Bronchial epithelial cell (primary cell): Measurements from ENCODE around the gene ERP44. TPM values are rescaled to one million over a fixed set of nuclear protein-coding genes. Genes with fewer than 3 reads are reported as not detected.

Source experiments
- DNase-seq: peaks from one replicate; pipeline ENCODE4 v3.0.0-alpha.2; 2010; ENCODE audit warnings: low read depth
- FAIRE-seq: peaks from 2 replicates; lab custom pipeline; 2011; peaks lifted over from hg19 to GRCh38; lab: Jason Lieb, UNC
- H3K27me3 ChIP-seq: 2 replicates; pipeline ENCODE4 v1.5.1; 2011; ENCODE audit warnings: low read length; ENCODE audit not compliant: control insufficient read depth, insufficient read depth
- H3K36me3 ChIP-seq: 2 replicates; pipeline ENCODE4 v1.5.1; 2011; ENCODE audit warnings: low read length; ENCODE audit not compliant: control insufficient read depth, insufficient read depth
- H3K4me3 ChIP-seq: 2 replicates; pipeline ENCODE4 v1.5.1; 2011; ENCODE audit warnings: mild to moderate bottlenecking, low read depth, low read length, control low read depth
- total RNA-seq: library from RNA; depleted of rRNA; stranded (reverse); fragments of >200 nt; gene quantifications from 2 replicates; pipeline ENCODE4 v1.2.1, GENCODE V29; 2014
- TF ChIP-seq, protein P1 (sequence below): IDR thresholded peaks from 2 replicates; pipeline ENCODE4 v1.5.1; 2011; ENCODE audit warnings: mild to moderate bottlenecking, moderate library complexity, low read length, control low read depth, inconsistent platforms; ENCODE audit not compliant: insufficient read depth, severe bottlenecking

Gene ERP44
- total RNA-seq, 1 donor from 2014 or later, result 6.6 TPM

DNA sequence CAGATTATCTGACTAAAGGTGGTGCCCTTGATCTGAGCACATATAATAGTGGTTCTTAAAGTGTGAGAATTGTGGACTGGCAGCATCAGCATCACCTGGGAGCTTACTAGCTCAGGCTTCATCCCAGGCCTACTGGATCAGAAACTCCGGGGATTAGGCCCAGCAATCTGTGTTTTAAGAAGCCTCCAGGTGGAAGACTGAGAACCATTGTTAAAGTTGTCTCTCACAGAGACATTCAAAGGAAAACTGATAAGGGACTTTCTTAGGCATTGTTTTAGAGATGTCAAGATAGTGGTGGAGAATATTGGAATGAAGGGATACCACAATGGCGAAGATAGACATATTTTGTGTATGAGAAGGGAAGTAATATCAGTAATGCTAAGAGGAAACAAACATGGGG, 132.8 kb downstream of the ERP44 start:
- Histone ChIP-seq H3K36me3 (peaks cover 3% of the 10 kb centered on the region), H3K4me3 (no peak overlapping the region), H3K27me3 (no peaks in the 10 kb centered on the region)
- TF ChIP-seq, protein P1, sequence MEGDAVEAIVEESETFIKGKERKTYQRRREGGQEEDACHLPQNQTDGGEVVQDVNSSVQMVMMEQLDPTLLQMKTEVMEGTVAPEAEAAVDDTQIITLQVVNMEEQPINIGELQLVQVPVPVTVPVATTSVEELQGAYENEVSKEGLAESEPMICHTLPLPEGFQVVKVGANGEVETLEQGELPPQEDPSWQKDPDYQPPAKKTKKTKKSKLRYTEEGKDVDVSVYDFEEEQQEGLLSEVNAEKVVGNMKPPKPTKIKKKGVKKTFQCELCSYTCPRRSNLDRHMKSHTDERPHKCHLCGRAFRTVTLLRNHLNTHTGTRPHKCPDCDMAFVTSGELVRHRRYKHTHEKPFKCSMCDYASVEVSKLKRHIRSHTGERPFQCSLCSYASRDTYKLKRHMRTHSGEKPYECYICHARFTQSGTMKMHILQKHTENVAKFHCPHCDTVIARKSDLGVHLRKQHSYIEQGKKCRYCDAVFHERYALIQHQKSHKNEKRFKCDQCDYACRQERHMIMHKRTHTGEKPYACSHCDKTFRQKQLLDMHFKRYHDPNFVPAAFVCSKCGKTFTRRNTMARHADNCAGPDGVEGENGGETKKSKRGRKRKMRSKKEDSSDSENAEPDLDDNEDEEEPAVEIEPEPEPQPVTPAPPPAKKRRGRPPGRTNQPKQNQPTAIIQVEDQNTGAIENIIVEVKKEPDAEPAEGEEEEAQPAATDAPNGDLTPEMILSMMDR, result no peak
- DNase-seq (no peak), FAIRE-seq (no peak)

DNA sequence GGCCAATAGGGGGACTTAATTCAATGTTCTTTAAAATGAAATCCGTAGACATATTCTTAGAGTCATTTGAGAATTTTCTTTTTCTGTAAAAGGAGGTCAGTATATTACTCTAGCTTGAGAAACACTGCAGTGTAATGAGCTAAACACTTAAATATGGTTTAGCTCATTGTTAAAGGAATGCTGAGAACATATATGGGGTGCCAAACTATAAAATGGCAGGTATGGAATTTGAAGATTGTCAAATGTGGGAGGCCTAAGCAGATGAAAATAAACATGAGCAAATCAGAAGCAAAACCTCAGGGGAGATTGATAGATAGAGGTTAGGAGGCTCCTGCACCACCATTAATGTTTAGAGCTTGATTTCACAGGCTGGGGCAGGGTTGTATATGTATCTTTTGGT, 134.5 kb downstream of the ERP44 start:
- H3K4me3 ChIP-seq, result no peak overlapping the region
- DNase-seq (no peak), FAIRE-seq (no peak)
- peaks cover 3% of the 10 kb centered on the region for H3K36me3 ChIP-seq
- TF ChIP-seq, protein P1, result no peak
- no peaks in the 10 kb centered on the region for H3K27me3 ChIP-seq

- DNase-seq, result no peak
- H3K36me3 ChIP-seq, result no peaks in the 10 kb centered on the region
- FAIRE-seq, result no peak
These were observed 136.0 kb downstream of the ERP44 start for GRCh38 chr9:99962680-99963261.

DNA sequence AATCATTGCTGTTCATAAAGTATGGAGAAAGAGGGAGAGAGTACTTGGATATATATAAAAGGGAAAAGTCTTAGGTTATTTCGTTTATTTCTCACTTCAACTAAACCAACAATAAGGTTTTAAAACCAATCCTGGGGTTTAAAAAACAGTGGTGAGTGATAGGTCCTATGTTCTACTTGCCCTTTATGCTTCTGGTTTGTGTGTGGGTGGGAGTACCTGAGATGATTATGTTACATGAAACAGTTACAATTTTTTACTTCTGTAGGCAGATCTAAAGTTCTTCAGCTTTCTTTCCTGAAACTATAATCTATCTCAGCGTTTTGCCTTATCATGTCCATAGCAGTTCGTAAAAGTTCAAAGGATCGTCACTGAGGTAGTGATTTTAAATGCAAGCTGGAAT, 143.2 kb downstream of the ERP44 start:
- no peak for DNase-seq
- Histone ChIP-seq H3K4me3 (no peak overlapping the region), H3K27me3 (no peaks in the 10 kb centered on the region), H3K36me3 (no peaks in the 10 kb centered on the region)
- TF ChIP-seq, protein P1, result no peak
- no peak for FAIRE-seq

More at GRCh38 chr9:99962680-99963261, 136.0 kb downstream of the ERP44 start:
- no peaks in the 10 kb centered on the region for H3K27me3 ChIP-seq
- TF ChIP-seq, protein P1, result no peak
- H3K4me3 ChIP-seq, result no peak overlapping the region

DNA sequence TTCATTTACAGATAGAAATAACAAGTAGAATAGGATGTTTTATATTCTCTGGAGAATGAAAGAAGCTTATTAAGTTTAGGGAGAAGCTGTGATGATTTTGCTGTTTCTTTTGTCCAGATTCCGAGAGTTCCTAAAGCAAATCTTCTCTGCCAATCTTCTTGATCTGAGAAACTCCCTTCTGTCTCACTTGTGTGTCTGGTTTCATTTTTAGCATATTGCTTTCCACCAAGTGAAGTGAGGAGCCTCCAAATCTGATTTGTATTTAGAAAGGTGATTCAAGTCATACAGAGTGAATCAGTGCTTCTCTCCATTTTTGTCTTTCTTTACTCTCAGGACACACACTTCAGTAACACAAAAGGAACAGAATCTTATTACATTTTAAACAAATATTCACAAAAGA, 144.0 kb downstream of the ERP44 start:
- TF ChIP-seq, protein P1, result no peak
- FAIRE-seq, result no peak

More for the DNA sequence above, 144.0 kb downstream of the ERP44 start:
- Histone ChIP-seq H3K27me3 (no peaks in the 10 kb centered on the region), H3K4me3 (no peak overlapping the region), H3K36me3 (no peaks in the 10 kb centered on the region)
- no peak for DNase-seq
